Esophagus squamous epithelium (tissue), 5 donors: ENCODE results near the gene CRACDL. TPM values are rescaled to one million over a fixed set of nuclear protein-coding genes. Genes with fewer than 3 reads are reported as not detected.

Source experiments
- DNase-seq: peaks from one replicate; lab custom pipeline; 2025; lab: John Stamatoyannopoulos, UW
- H3K27ac ChIP-seq, 4 donors: fragments of 200-600 bp; sonication (generic); one replicate each; pipeline ENCODE4 v1.5.1; 2016 to 2019; ENCODE audit warnings: mild to moderate bottlenecking in 1 of 4
- H3K27me3 ChIP-seq, 4 donors: fragments of 200-600 bp; sonication (generic); 1 replicate in 3 of 4; 2 replicates in 1 of 4; pipeline versions ENCODE4 v1.5.1 to v1.6.0; 2017 to 2021; ENCODE audit warnings: antibody characterized with exemption in 1 of 4
- H3K36me3 ChIP-seq, 3 donors: fragments of 200-600 bp; sonication (generic); one replicate each; pipeline ENCODE4 v1.5.1; 2016 to 2019
- H3K4me1 ChIP-seq, 3 donors: fragments of 200-600 bp; sonication (generic); one replicate each; pipeline ENCODE4 v1.5.1; 2017 to 2019
- H3K4me3 ChIP-seq, 4 donors: fragments of 200-600 bp; sonication (generic); 1 replicate in 3 of 4; 2 replicates in 1 of 4; pipeline ENCODE4 v1.5.1; 2016 to 2019; ENCODE audit warnings: mild to moderate bottlenecking in 2 of 4, moderate library complexity in 1 of 4
- H3K9me3 ChIP-seq, 3 donors: fragments of 200-600 bp; sonication (generic); one replicate each; pipeline ENCODE4 v1.5.1; 2016 to 2019
- POLR2A ChIP-seq, 4 donors: fragments of 450-650 bp; IDR thresholded peaks; one replicate each; pipeline ENCODE4 v1.6.1; 2017; ENCODE audit warnings: antibody characterized with exemption in 4 of 4, mild to moderate bottlenecking in 4 of 4, moderate library complexity in 3 of 4
- WGBS, 2 donors: methylation state at CpG; one replicate each; pipeline ENCODE4 v1.1.5; 2018; 5-methylcytosine and 5-hydroxymethylcytosine counted together
- intact Hi-C: fragments of 100-400 bp; cut with DNase I; formaldehyde crosslinking; loops from one replicate; pipeline ENCODE4 v1.15.0; 2022
- total RNA-seq, 4 donors: library from RNA; depleted of rRNA; stranded (reverse); fragments of >200 nt; gene quantifications; one replicate each; pipeline ENCODE4 v1.1.0, GENCODE V29; 2016
- TF ChIP-seq, protein P1 (sequence below), 6 experiments: fragments of 450-650 bp in 4 of 6; fragments of 200-600 bp in 2 of 6; sonication (generic) in 2 of 6; IDR thresholded peaks; one replicate each; pipeline ENCODE4 v1.5.1; 2016 to 2019; ENCODE audit warnings: antibody characterized with exemption in 6 of 6, mild to moderate bottlenecking in 4 of 6, moderate library complexity in 4 of 6
- donor health status: DM: yes; HTN: yes; CAD: no.

The CRACDL gene
- total RNA-seq, 4 donors from 2014 or later: 6.5 to 33.6 (median 9.7) TPM

DNA sequence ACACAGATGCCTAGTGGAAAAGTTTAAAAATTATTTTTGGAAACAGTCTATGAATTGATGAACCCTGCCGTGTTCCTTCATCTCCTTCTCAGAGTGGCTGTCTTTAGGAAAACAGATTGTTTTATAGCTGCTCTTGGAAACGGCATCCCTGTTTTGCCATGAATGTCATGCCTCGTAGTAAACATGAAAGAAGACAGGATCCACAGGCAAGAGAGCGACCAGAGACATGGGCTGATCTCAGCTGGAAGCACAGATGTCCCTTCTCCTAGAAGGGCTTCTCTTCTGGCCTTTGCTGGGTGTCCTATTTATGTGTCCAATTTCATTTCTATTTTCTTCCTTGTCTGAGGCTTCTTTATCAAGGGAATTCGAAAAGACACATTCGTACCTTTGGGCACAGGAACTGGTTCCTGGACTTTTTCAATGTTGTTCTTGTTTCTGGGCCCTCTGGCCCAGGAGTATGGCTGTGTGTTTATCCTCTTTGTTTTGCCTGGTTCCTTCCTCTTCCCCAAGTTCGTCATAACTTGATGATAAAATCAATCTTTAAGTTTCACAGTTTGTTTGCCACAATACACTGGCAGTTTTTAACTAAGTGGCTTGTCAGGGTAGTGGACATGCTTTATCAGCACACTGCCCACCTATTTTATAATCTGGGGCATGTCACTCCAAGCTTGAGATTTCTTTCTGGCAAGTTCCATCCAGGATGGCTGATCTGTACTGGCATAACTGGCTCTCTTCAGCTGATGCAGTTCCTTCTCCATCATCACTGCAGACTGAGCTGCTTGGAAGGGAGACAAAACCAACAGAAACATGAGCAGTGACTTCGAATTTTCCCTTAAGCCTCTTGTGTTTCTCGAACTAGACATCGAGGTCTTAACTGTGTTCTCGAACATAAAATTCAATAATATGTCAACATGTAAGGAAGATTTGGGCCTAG lies 141.9 kb downstream of the CRACDL start:
- TF ChIP-seq POLR2A (IDR thresholded peaks at IDR 0.05): no peak
- TF ChIP-seq, protein P1, sequence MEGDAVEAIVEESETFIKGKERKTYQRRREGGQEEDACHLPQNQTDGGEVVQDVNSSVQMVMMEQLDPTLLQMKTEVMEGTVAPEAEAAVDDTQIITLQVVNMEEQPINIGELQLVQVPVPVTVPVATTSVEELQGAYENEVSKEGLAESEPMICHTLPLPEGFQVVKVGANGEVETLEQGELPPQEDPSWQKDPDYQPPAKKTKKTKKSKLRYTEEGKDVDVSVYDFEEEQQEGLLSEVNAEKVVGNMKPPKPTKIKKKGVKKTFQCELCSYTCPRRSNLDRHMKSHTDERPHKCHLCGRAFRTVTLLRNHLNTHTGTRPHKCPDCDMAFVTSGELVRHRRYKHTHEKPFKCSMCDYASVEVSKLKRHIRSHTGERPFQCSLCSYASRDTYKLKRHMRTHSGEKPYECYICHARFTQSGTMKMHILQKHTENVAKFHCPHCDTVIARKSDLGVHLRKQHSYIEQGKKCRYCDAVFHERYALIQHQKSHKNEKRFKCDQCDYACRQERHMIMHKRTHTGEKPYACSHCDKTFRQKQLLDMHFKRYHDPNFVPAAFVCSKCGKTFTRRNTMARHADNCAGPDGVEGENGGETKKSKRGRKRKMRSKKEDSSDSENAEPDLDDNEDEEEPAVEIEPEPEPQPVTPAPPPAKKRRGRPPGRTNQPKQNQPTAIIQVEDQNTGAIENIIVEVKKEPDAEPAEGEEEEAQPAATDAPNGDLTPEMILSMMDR (IDR thresholded peaks at IDR 0.05): no peak
- H3K27me3 ChIP-seq: no peaks in the 10 kb centered on the region
- H3K27ac ChIP-seq: no peak overlapping the region
- no peak overlapping the region for H3K4me3 ChIP-seq
- H3K9me3 ChIP-seq: no peaks in the 10 kb centered on the region
- H3K36me3 ChIP-seq: peaks cover 0 to 47% (median 0%) of the 10 kb centered on the region in 3 donors
- DNase-seq: no peak
- peaks cover 0 to 13% (median 0%) of the 10 kb centered on the region in 3 donors for H3K4me1 ChIP-seq
- intact Hi-C loops: no loop called here
- WGBS, 2 donors: 67 to 78% methylated on average over 11 of the region's 11 CpGs

GRCh38 chr2:98793275-98793674 lies 142.8 kb downstream of the CRACDL start:
- WGBS, 2 donors: 48 to 74% methylated on average over 5 of the region's 5 CpGs
- Histone ChIP-seq H3K36me3 (peaks cover 0 to 47% (median 0%) of the 10 kb centered on the region in 3 donors), H3K4me3 (no peak overlapping the region), H3K27me3 (no peaks in the 10 kb centered on the region), H3K9me3 (no peaks in the 10 kb centered on the region), H3K27ac (no peak overlapping the region), H3K4me1 (peaks cover 0 to 13% (median 0%) of the 10 kb centered on the region in 3 donors)
- TF ChIP-seq, protein P1 (IDR thresholded peaks at IDR 0.05): no peak
- no peak for TF ChIP-seq POLR2A (IDR thresholded peaks at IDR 0.05)
- DNase-seq: no peak
- intact Hi-C loops: no loop called here

- 90 to 96% methylated on average over 6 of the region's 6 CpGs for WGBS, 2 donors
- Histone ChIP-seq H3K4me3 (no peak overlapping the region), H3K27me3 (no peaks in the 10 kb centered on the region), H3K4me1 (peaks cover 0 to 13% (median 0%) of the 10 kb centered on the region in 3 donors), H3K27ac (no peak overlapping the region), H3K36me3 (peaks cover 0 to 26% (median 0%) of the 10 kb centered on the region in 3 donors), H3K9me3 (no peaks in the 10 kb centered on the region)
- TF ChIP-seq, protein P1 (IDR thresholded peaks at IDR 0.05): no peak
- DNase-seq: no peak
- intact Hi-C loops: no loop called here
These were observed 145.8 kb downstream of the CRACDL start for GRCh38 chr2:98790221-98790620.

GRCh38 chr2:98787700-98788099 lies 148.3 kb downstream of the CRACDL start:
- H3K36me3 ChIP-seq: peaks cover 0 to 6% (median 0%) of the 10 kb centered on the region in 3 donors
- DNase-seq: no peak
- no peak overlapping the region for H3K4me3 ChIP-seq
- intact Hi-C loops: no loop called here
- 86 to 87% methylated on average over 7 to 8 of the region's 8 CpGs for WGBS, 2 donors
- H3K4me1 ChIP-seq: no peaks in the 10 kb centered on the region
- H3K9me3 ChIP-seq: peaks cover 0 to under 1% (median 0%) of the 10 kb centered on the region in 3 donors
- no peaks in the 10 kb centered on the region for H3K27me3 ChIP-seq
- no peak overlapping the region for H3K27ac ChIP-seq
- TF ChIP-seq, protein P1 (IDR thresholded peaks at IDR 0.05): no peak
- TF ChIP-seq POLR2A (IDR thresholded peaks at IDR 0.05): no peak

- 92% methylated on average over 5 of the region's 6 CpGs; no CpG with 5 or more reads in 1 of the 2 donors for WGBS, 2 donors
- DNase-seq: no peak
These were observed 149.8 kb downstream of the CRACDL start for GRCh38 chr2:98786179-98786578.

More at GRCh38 chr2:98786179-98786578, 149.8 kb downstream of the CRACDL start:
- Histone ChIP-seq H3K27me3 (no peaks in the 10 kb centered on the region), H3K4me1 (no peaks in the 10 kb centered on the region), H3K27ac (no peak overlapping the region), H3K9me3 (peaks cover 0 to 9% (median 8%) of the 10 kb centered on the region in 3 donors), H3K36me3 (no peaks in the 10 kb centered on the region), H3K4me3 (no peak overlapping the region)
- intact Hi-C loops: no loop called here
- TF ChIP-seq, protein P1 (IDR thresholded peaks at IDR 0.05): no peak
- no peak for TF ChIP-seq POLR2A (IDR thresholded peaks at IDR 0.05)
